Hepatocyte (in vitro differentiated cells): ENCODE data around the gene IFI35.

Experiments
- EZH2 ChIP-seq: fragments of 200-600 bp; sonication (generic); IDR thresholded peaks from 2 replicates; pipeline ENCODE4 v1.6.1; 2016; ENCODE audit warnings: antibody characterized with exemption, mild to moderate bottlenecking, borderline replicate concordance
- EZH2phosphoT487 ChIP-seq: fragments of 200-600 bp; sonication (generic); IDR thresholded peaks from one replicate; pipeline ENCODE4 v1.6.1; 2018; ENCODE audit warnings: antibody characterized with exemption, mild to moderate bottlenecking, low read depth, moderate library complexity; ENCODE audit not compliant: unreplicated experiment, severe bottlenecking
- TF ChIP-seq, protein P1 (sequence below): fragments of 200-600 bp; sonication (generic); IDR thresholded peaks from 2 replicates; pipeline ENCODE4 v1.5.1; 2016; ENCODE audit warnings: antibody characterized with exemption, mild to moderate bottlenecking; ENCODE audit not compliant: poor library complexity

DNA sequence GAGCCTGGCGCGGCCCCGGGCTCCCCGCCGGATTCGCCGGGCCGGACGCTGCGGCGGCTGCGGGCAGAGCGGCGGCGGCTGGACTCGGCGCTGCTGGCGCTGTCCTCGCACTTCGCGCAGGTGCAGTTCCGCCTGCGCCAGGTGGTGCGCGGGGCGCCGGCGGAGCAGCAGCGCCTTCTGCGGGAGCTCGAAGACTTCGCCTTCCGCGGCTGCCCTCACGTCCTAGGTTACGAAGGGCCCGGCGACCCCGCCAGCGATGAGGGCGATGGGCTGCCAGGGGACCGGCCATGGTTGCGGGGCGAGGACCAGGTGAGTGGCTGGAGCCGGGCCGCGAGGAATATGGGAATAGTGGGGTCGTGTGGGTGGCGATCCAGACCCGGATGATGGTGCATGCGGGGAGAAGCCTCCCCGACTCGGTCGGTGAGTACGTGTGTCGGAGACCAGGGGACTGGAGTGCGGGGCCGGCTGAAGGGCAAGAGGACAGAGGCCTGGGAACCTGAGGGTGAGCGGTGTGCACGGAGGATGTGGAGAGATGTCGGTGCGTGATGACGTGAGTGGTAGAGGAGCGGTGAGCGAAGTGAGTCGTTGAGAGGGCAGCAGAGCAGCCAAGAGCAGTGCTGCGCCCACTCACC, 25.7 kb upstream of the IFI35 start:
- TF ChIP-seq EZH2phosphoT487 (no peak), EZH2 (no peak)
- TF ChIP-seq, protein P1, sequence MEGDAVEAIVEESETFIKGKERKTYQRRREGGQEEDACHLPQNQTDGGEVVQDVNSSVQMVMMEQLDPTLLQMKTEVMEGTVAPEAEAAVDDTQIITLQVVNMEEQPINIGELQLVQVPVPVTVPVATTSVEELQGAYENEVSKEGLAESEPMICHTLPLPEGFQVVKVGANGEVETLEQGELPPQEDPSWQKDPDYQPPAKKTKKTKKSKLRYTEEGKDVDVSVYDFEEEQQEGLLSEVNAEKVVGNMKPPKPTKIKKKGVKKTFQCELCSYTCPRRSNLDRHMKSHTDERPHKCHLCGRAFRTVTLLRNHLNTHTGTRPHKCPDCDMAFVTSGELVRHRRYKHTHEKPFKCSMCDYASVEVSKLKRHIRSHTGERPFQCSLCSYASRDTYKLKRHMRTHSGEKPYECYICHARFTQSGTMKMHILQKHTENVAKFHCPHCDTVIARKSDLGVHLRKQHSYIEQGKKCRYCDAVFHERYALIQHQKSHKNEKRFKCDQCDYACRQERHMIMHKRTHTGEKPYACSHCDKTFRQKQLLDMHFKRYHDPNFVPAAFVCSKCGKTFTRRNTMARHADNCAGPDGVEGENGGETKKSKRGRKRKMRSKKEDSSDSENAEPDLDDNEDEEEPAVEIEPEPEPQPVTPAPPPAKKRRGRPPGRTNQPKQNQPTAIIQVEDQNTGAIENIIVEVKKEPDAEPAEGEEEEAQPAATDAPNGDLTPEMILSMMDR = peak; percentile 18
